ENCODE data around the gene GBE1. TPM values are rescaled to one million over a fixed set of nuclear protein-coding genes. Genes with fewer than 3 reads are reported as not detected.

GBE1 gene
- total RNA-seq, 1 donor from 2014 or later: 34.4 TPM

DNA sequence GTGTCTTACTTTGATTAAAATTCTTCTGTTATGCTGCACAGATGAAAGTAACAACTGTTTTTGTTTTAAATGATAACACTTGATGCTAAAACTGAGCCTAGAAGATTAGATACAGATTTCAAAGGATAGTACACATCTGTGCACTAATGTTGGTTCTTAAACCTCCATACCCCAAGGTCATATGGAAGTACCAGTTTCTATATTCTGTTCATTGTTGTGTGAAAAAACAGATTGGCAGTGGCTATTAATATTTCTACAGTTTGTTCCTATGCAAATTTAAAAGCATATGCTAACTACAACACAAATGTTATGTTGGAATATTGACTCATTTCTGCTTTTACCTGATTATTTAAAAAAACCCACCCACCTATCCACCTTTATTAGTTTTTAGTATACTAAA is 32.0 kb upstream of the GBE1 start:
- TF ChIP-seq EZH2 (IDR thresholded peaks at IDR 0.05): no peak
- TF ChIP-seq, protein P1, sequence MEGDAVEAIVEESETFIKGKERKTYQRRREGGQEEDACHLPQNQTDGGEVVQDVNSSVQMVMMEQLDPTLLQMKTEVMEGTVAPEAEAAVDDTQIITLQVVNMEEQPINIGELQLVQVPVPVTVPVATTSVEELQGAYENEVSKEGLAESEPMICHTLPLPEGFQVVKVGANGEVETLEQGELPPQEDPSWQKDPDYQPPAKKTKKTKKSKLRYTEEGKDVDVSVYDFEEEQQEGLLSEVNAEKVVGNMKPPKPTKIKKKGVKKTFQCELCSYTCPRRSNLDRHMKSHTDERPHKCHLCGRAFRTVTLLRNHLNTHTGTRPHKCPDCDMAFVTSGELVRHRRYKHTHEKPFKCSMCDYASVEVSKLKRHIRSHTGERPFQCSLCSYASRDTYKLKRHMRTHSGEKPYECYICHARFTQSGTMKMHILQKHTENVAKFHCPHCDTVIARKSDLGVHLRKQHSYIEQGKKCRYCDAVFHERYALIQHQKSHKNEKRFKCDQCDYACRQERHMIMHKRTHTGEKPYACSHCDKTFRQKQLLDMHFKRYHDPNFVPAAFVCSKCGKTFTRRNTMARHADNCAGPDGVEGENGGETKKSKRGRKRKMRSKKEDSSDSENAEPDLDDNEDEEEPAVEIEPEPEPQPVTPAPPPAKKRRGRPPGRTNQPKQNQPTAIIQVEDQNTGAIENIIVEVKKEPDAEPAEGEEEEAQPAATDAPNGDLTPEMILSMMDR (IDR thresholded peaks at IDR 0.05): no peak
- no peak for TF ChIP-seq EZH2phosphoT487 (IDR thresholded peaks at IDR 0.05)
- H2AFZ ChIP-seq (replicated peaks): no peak overlapping the region
- H3K9me3 ChIP-seq (ENCODE audit: low read depth): no peaks in the 10 kb centered on the region
- Mint-ChIP-seq H3K9me3 (no peaks in the 10 kb centered on the region), H3K27me3 (ENCODE audit: insufficient read depth, low read depth) (peaks cover 3% of the 10 kb centered on the region), H3K36me3 (no peaks in the 10 kb centered on the region), H3K4me3 (no peak overlapping the region), H3K4me1 (peaks cover 11% of the 10 kb centered on the region), H3K27ac (no peak overlapping the region)
- DNase-seq (ENCODE audit: low spot score): no peak
- no peak overlapping the region for H3K27ac ChIP-seq
- no peaks in the 10 kb centered on the region for H3K36me3 ChIP-seq
- H3K27me3 ChIP-seq: no peaks in the 10 kb centered on the region
- no peak overlapping the region for H3K4me3 ChIP-seq
- H4K20me1 ChIP-seq (ENCODE audit: low read depth): no peaks in the 10 kb centered on the region
- H3K9ac ChIP-seq: no peak overlapping the region
- no peaks in the 10 kb centered on the region for H3K79me2 ChIP-seq (ENCODE audit: low read depth)
- no peak overlapping the region for H3K4me2 ChIP-seq
- H3F3A ChIP-seq (ENCODE audit: low read depth): no peaks in the 10 kb centered on the region
- peaks cover 28% of the 10 kb centered on the region for H3K4me1 ChIP-seq

DNA sequence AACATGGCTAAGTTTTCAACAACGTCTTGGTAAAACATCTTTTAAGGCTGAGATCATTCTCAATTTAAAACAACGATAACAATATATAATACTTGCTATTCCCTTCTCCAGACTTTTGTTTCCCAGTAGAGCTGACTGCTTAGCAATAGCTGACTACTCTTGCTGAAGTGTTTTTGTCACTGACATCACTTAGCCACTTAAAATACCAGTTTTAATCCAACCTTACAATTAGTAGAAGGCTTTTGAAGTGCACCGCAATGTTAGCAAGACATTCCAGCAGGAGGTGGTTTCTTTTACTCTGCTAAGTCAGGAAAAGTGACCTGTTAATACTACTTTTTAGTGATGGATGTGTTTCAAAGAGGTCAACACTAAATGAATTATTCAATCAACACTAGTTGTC is 28.7 kb upstream of the GBE1 start:
- H3K27me3 Mint-ChIP-seq (ENCODE audit: insufficient read depth, low read depth): peaks cover 3% of the 10 kb centered on the region
- DNase-seq (ENCODE audit: low spot score): peak; percentile 59

DNA sequence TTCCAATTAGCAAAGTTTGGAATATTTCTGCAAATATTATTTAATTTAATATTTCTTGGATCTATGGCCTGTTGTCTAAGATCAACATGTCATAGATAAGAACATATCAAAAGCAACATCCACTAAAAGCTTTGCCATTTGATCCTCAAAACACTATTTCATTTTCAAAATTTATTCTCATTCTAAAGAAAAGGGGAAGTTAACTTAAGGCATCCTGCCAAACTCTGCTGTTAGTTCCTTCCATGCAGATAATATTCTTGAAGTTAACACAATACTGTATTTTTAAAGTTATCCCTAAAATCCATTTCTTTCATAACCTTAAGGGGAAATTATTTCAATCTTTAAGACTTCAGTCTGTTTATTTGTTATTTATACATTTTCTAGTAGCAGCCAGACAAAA is 28.2 kb upstream of the GBE1 start:
- H3K36me3 Mint-ChIP-seq: no peaks in the 10 kb centered on the region
- H3K27ac Mint-ChIP-seq: no peak overlapping the region
- Histone ChIP-seq H3K79me2 (ENCODE audit: low read depth) (no peaks in the 10 kb centered on the region), H3K36me3 (no peaks in the 10 kb centered on the region), H3K4me3 (no peak overlapping the region), H3K9me3 (ENCODE audit: low read depth) (no peaks in the 10 kb centered on the region), H3F3A (ENCODE audit: low read depth) (no peaks in the 10 kb centered on the region), H3K4me2 (peak overlapping the region; percentile 45), H3K27ac (no peak overlapping the region), H4K20me1 (ENCODE audit: low read depth) (no peaks in the 10 kb centered on the region), H3K9ac (no peak overlapping the region), H3K4me1 (peaks cover 28% of the 10 kb centered on the region), H2AFZ (replicated peaks) (no peak overlapping the region), H3K27me3 (no peaks in the 10 kb centered on the region)
- H3K27me3 Mint-ChIP-seq (ENCODE audit: insufficient read depth, low read depth): peaks cover 3% of the 10 kb centered on the region
- TF ChIP-seq EZH2 (IDR thresholded peaks at IDR 0.05) (no peak), EZH2phosphoT487 (IDR thresholded peaks at IDR 0.05) (no peak)
- TF ChIP-seq, protein P1 (IDR thresholded peaks at IDR 0.05): no peak
- peaks cover 11% of the 10 kb centered on the region for H3K4me1 Mint-ChIP-seq
- no peak overlapping the region for H3K4me3 Mint-ChIP-seq
- no peaks in the 10 kb centered on the region for H3K9me3 Mint-ChIP-seq
- no peak for DNase-seq (ENCODE audit: low spot score)

More for the DNA sequence above, 28.7 kb upstream of the GBE1 start:
- Histone ChIP-seq H3K27ac (no peak overlapping the region), H4K20me1 (ENCODE audit: low read depth) (no peaks in the 10 kb centered on the region), H3K9me3 (ENCODE audit: low read depth) (no peaks in the 10 kb centered on the region), H3K27me3 (no peaks in the 10 kb centered on the region), H3K4me2 (peak overlapping the region; percentile 45), H2AFZ (replicated peaks) (no peak overlapping the region), H3K79me2 (ENCODE audit: low read depth) (no peaks in the 10 kb centered on the region), H3K4me3 (no peak overlapping the region), H3K36me3 (no peaks in the 10 kb centered on the region), H3F3A (ENCODE audit: low read depth) (no peaks in the 10 kb centered on the region), H3K9ac (no peak overlapping the region), H3K4me1 (peaks cover 28% of the 10 kb centered on the region)
- Mint-ChIP-seq H3K27ac (no peak overlapping the region), H3K9me3 (no peaks in the 10 kb centered on the region), H3K36me3 (no peaks in the 10 kb centered on the region), H3K4me1 (peaks cover 11% of the 10 kb centered on the region), H3K4me3 (no peak overlapping the region)
- TF ChIP-seq EZH2phosphoT487 (IDR thresholded peaks at IDR 0.05): no peak
- TF ChIP-seq, protein P1 (IDR thresholded peaks at IDR 0.05): no peak

Data from neural progenitor cell (in vitro differentiated cells).